GM18520 (cell line): ENCODE measurements around the gene NACC2.
A peak's percentile ranks its signal among the peaks of the same experiment; 100 is the strongest.

Source experiments
- ATAC-seq: cut with Tn5 transposase; IDR thresholded peaks from one replicate; pipeline ENCODE4 v1.9.1; 2021; ENCODE audit not compliant: unreplicated experiment

NACC2 gene

GRCh38 chr9:136129176-136129575, 34.1 kb upstream of the NACC2 start:
- ATAC-seq: no peak

- ATAC-seq: no peak
These were observed 33.3 kb upstream of the NACC2 start for GRCh38 chr9:136128436-136128835.

- ATAC-seq: no peak
These were observed 32.2 kb upstream of the NACC2 start for GRCh38 chr9:136127313-136127712.

GRCh38 chr9:136124976-136125692, 30.0 kb upstream of the NACC2 start:
- ATAC-seq: no peak

- ATAC-seq: no peak
These were observed 27.6 kb upstream of the NACC2 start for GRCh38 chr9:136122425-136123383.

GRCh38 chr9:136121801-136122200, 26.7 kb upstream of the NACC2 start:
- no peak for ATAC-seq

GRCh38 chr9:136120438-136120844, 25.4 kb upstream of the NACC2 start:
- ATAC-seq: no peak

GRCh38 chr9:136119883-136120393, 24.8 kb upstream of the NACC2 start:
- ATAC-seq: no peak

GRCh38 chr9:136119061-136119882, 24.2 kb upstream of the NACC2 start:
- ATAC-seq: no peak

- peak; percentile 64 for ATAC-seq
These were observed 23.4 kb upstream of the NACC2 start, which contains the start of gene TMEM250 for GRCh38 chr9:136118320-136119060. Gene TMEM250 (minus strand): TSS chr9:136118875. CDS start chr9:136116900, 1,975 bp downstream.

GRCh38 chr9:136117916-136118319, 22.8 kb upstream of the NACC2 start:
- ATAC-seq: peak; percentile 9

GRCh38 chr9:136117291-136117915, 22.3 kb upstream of the NACC2 start:
- ATAC-seq: no peak

- no peak for ATAC-seq
These were observed 21.4 kb upstream of the NACC2 start for GRCh38 chr9:136116360-136117098.

- ATAC-seq: no peak
These were observed 20.7 kb upstream of the NACC2 start for GRCh38 chr9:136115641-136116359.

- ATAC-seq: no peak
These were observed 20.1 kb upstream of the NACC2 start for GRCh38 chr9:136115206-136115605.

- ATAC-seq: no peak
These were observed 19.5 kb upstream of the NACC2 start for GRCh38 chr9:136114610-136115009.

GRCh38 chr9:136112541-136112940, 17.5 kb upstream of the NACC2 start:
- no peak for ATAC-seq

- ATAC-seq: no peak
These were observed 16.8 kb upstream of the NACC2 start for GRCh38 chr9:136111910-136112309.
